ENCODE measurements around the gene SYNE1. TPM values are rescaled to one million over a fixed set of nuclear protein-coding genes. Genes with fewer than 3 reads are reported as not detected.
A peak's percentile ranks its signal among the peaks of the same experiment; 100 is the strongest.
"Not testable (repeated sequence)": the region's sequence is repeated elsewhere in the genome, so short reads cannot be mapped to it uniquely, and the experiment has no call there.

SYNE1 gene
- total and polyA plus RNA-seq, 7 donors = 6.0 to 74.6 (median 16.5) TPM

GRCh38 chr6:152329638-152330448 is 307.3 kb downstream of the SYNE1 start:
- TF ChIP-seq, protein P1, sequence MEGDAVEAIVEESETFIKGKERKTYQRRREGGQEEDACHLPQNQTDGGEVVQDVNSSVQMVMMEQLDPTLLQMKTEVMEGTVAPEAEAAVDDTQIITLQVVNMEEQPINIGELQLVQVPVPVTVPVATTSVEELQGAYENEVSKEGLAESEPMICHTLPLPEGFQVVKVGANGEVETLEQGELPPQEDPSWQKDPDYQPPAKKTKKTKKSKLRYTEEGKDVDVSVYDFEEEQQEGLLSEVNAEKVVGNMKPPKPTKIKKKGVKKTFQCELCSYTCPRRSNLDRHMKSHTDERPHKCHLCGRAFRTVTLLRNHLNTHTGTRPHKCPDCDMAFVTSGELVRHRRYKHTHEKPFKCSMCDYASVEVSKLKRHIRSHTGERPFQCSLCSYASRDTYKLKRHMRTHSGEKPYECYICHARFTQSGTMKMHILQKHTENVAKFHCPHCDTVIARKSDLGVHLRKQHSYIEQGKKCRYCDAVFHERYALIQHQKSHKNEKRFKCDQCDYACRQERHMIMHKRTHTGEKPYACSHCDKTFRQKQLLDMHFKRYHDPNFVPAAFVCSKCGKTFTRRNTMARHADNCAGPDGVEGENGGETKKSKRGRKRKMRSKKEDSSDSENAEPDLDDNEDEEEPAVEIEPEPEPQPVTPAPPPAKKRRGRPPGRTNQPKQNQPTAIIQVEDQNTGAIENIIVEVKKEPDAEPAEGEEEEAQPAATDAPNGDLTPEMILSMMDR (IDR thresholded peaks at IDR 0.05) = no peak
- Histone ChIP-seq H3K36me3 (ENCODE audit: insufficient read depth in 1 of 2, low read depth in 1 of 2) (peaks cover 7 to 98% of the 10 kb centered on the region in 2 donors), H3K27me3 (ENCODE audit: insufficient read depth in 3 of 3, low read length in 2 of 3) (no peaks in the 10 kb centered on the region), H3K4me3 (no peak overlapping the region), H3K27ac (no peak overlapping the region), H3K9me3 (no peaks in the 10 kb centered on the region), H3K4me1 (no peaks in the 10 kb centered on the region)
- ATAC-seq = no peak
- 86 to 91% (median 87%) methylated on average over 13 of the region's 13 CpGs for WGBS, 3 donors
- intact Hi-C loops (cut with DNase I) = no loop called here
- DNase-seq = no peak

DNA sequence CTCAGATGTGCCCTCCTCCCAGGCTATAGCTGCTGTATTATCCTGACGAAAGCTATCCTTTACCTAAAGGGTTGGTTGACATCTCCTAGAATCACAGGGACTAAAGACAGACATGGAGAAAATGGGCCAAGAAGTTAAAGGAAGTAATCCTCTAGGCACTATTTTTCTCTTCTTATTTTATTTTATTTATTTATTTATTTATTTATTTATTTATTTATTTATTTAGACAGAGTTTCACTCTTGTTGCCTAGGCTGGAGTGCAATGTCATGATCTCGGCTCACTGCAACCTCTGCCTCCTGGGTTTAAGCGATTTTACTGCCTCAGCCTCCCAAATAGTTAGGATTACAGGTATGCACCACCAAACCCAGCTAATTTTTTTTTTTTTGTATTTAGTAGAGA is 309.0 kb downstream of the SYNE1 start:
- H3K4me1 ChIP-seq; DNase-seq; H3K27me3 ChIP-seq (ENCODE audit: insufficient read depth in 3 of 3, low read length in 2 of 3); H3K9me3 ChIP-seq; ATAC-seq; H3K4me3 ChIP-seq; intact Hi-C loops (cut with DNase I); H3K27ac ChIP-seq: not testable (repeated sequence)
- H3K36me3 ChIP-seq (ENCODE audit: insufficient read depth in 1 of 2, low read depth in 1 of 2) = peaks cover 8 to 98% of the 10 kb centered on the region in 2 donors
- WGBS, 3 donors = 97 to 99% (median 99%) methylated on average over 3 of the region's 3 CpGs

- Histone ChIP-seq H3K36me3 (ENCODE audit: insufficient read depth in 1 of 2, low read depth in 1 of 2) (peaks cover 6 to 100% of the 10 kb centered on the region in 2 donors), H3K4me1 (no peaks in the 10 kb centered on the region), H3K4me3 (no peak overlapping the region), H3K27me3 (ENCODE audit: insufficient read depth in 3 of 3, low read length in 2 of 3) (no peaks in the 10 kb centered on the region), H3K9me3 (no peaks in the 10 kb centered on the region), H3K27ac (no peak overlapping the region)
- TF ChIP-seq, protein P1 (IDR thresholded peaks at IDR 0.05) = no peak
- 92 to 94% (median 94%) methylated on average over 13 of the region's 13 CpGs for WGBS, 3 donors
- intact Hi-C loops (cut with DNase I) = no loop called here
- ATAC-seq (no peak), DNase-seq (no peak)
Observed at GRCh38 chr6:152323376-152323775, 313.8 kb downstream of the SYNE1 start.

GRCh38 chr6:152318278-152318677 is 318.9 kb downstream of the SYNE1 start:
- no peak for ATAC-seq
- Histone ChIP-seq H3K27me3 (ENCODE audit: insufficient read depth in 3 of 3, low read length in 2 of 3) (no peaks in the 10 kb centered on the region), H3K27ac (peak overlapping the region; percentile 64), H3K36me3 (ENCODE audit: insufficient read depth in 1 of 2, low read depth in 1 of 2) (peaks cover 3 to 94% of the 10 kb centered on the region in 2 donors), H3K4me3 (peak overlapping the region; percentile 29), H3K9me3 (no peaks in the 10 kb centered on the region), H3K4me1 (no peaks in the 10 kb centered on the region)
- TF ChIP-seq, protein P1 (IDR thresholded peaks at IDR 0.05) = no peak
- no peak for DNase-seq
- 72 to 84% (median 81%) methylated on average over 4 of the region's 4 CpGs for WGBS, 3 donors
- intact Hi-C loops (cut with DNase I) = no loop called here

DNA sequence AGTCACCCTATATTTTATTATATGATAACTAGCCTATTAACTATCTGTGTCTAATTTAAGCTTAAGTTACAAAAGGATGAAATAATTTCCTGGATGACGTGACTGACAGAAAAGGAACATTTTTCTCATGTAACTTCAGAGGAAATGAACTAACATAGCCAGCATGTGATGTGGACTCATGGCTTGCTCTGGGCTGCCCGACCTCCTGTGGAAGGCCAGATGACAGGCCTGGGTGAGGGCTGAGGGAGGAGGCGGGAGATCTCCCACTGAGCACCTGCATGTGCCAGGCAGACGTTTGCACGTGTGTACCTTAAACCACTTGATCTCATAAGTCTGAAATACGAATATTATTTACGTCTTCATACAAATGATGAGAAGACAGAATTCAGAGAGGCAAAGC is 321.1 kb downstream of the SYNE1 start:
- Histone ChIP-seq H3K4me1 (no peaks in the 10 kb centered on the region), H3K27ac (peak overlapping the region; percentile 64), H3K36me3 (ENCODE audit: insufficient read depth in 1 of 2, low read depth in 1 of 2) (peaks cover 2 to 84% of the 10 kb centered on the region in 2 donors), H3K9me3 (no peaks in the 10 kb centered on the region), H3K4me3 (no peak overlapping the region), H3K27me3 (ENCODE audit: insufficient read depth in 3 of 3, low read length in 2 of 3) (no peaks in the 10 kb centered on the region)
- WGBS, 3 donors = 66 to 75% (median 67%) methylated on average over 7 of the region's 7 CpGs
- TF ChIP-seq, protein P1 (IDR thresholded peaks at IDR 0.05) = no peak
- ATAC-seq (peak; percentile 37 to 53 (median 50)), DNase-seq (peak; percentile 44 to 54)
- intact Hi-C loops (cut with DNase I) = no loop called here
